WTC11 (cell line): Measurements from ENCODE around the gene ABCA13. TPM values are rescaled to one million over a fixed set of nuclear protein-coding genes. Genes with fewer than 3 reads are reported as not detected.

Experiments
- ATAC-seq: fragments of 200-7000 bp; cut with Tn5 transposase; 2 replicates; pipeline ENCODE4 v1.10.0; 2021; ENCODE audit warnings: mild to moderate bottlenecking, moderate library complexity
- CTCF ChIA-PET: fragments of 300-600 bp; sonication (Branson Sonifier 250); formaldehyde crosslinking; loops from one replicate; lab custom pipeline; 2021; ENCODE audit warnings: antibody characterized with exemption; lab: Charles Lee
- POLR2A ChIA-PET: fragments of 350-600 bp; sonication (Branson Sonifier 250); formaldehyde crosslinking; loops from one replicate; lab custom pipeline; 2021; ENCODE audit warnings: antibody characterized with exemption; lab: Charles Lee
- DNase-seq: peaks from one replicate; pipeline ENCODE4 v3.0.0; 2021; ENCODE audit warnings: low spot score
- H3K27ac Mint-ChIP-seq: 2 replicates; pipeline ENCODE4 v1.8.0; 2021; ENCODE audit warnings: mixed read lengths
- H3K27me3 Mint-ChIP-seq: 2 replicates; pipeline ENCODE4 v1.8.0; 2021; ENCODE audit warnings: low read depth, mild to moderate bottlenecking, moderate library complexity, mixed read lengths
- H3K36me3 Mint-ChIP-seq: 2 replicates; pipeline ENCODE4 v1.8.0; 2021; ENCODE audit warnings: mixed read lengths
- H3K4me1 Mint-ChIP-seq: 2 replicates; pipeline ENCODE4 v1.8.0; 2022; ENCODE audit warnings: mixed read lengths
- H3K4me3 Mint-ChIP-seq: 2 replicates; pipeline ENCODE4 v1.8.0; 2021; ENCODE audit warnings: mild to moderate bottlenecking, moderate library complexity, mixed read lengths
- H3K9me3 Mint-ChIP-seq: 2 replicates; pipeline ENCODE4 v1.8.0; 2021; ENCODE audit warnings: mixed read lengths
- IRF2 ChIP-seq: sonication (generic); formaldehyde crosslinking; IDR thresholded peaks from 2 replicates; pipeline ENCODE4 v1.8.0; 2022; ENCODE audit warnings: low read depth, missing genetic modification reagents, borderline replicate concordance
- NFATC4 ChIP-seq: fragments of 250-450 bp; sonication (Bioruptor Pico); IDR thresholded peaks from 2 replicates; pipeline ENCODE4 v1.9.0; 2021; ENCODE audit warnings: mild to moderate bottlenecking
- NFE2L1 ChIP-seq: sonication (generic); formaldehyde crosslinking; IDR thresholded peaks from 2 replicates; pipeline ENCODE4 v1.8.1; 2023; ENCODE audit warnings: missing genetic modification reagents
- NFYB ChIP-seq: sonication (generic); formaldehyde crosslinking; conservative IDR thresholded peaks from 2 replicates; pipeline ENCODE4 v1.8.0; 2022; ENCODE audit warnings: low read depth, missing genetic modification reagents
- RORB ChIP-seq: fragments of 250-450 bp; sonication (Bioruptor Pico); IDR thresholded peaks from 2 replicates; pipeline ENCODE4 v1.9.0; 2021; ENCODE audit warnings: mild to moderate bottlenecking
- SMAD3 ChIP-seq: sonication (generic); formaldehyde crosslinking; IDR thresholded peaks from 2 replicates; pipeline ENCODE4 v1.8.0; 2022; ENCODE audit warnings: missing genetic modification reagents, mild to moderate bottlenecking, borderline replicate concordance
- TEAD1 ChIP-seq: sonication (generic); formaldehyde crosslinking; IDR thresholded peaks from 2 replicates; pipeline ENCODE4 v1.8.0; 2022; ENCODE audit warnings: mild to moderate bottlenecking, missing genetic modification reagents
- TEAD4 ChIP-seq: sonication (generic); formaldehyde crosslinking; IDR thresholded peaks from 2 replicates; pipeline ENCODE4 v1.8.0; 2022; ENCODE audit warnings: mild to moderate bottlenecking, missing genetic modification reagents
- TP53 ChIP-seq: sonication (generic); formaldehyde crosslinking; IDR thresholded peaks from 2 replicates; pipeline ENCODE4 v1.8.1; 2023; ENCODE audit warnings: mild to moderate bottlenecking, missing genetic modification reagents
- total RNA-seq: library from RNA; stranded (reverse); gene quantifications from 3 replicates; pipeline ENCODE4 v1.2.3, GENCODE V29; 2021
- TF ChIP-seq, protein P1 (sequence below): fragments of 250-450 bp; sonication (Bioruptor Pico); IDR thresholded peaks from 2 replicates; pipeline ENCODE4 v1.9.0; 2021; ENCODE audit warnings: mild to moderate bottlenecking
- TF ChIP-seq, protein P2 (sequence below): fragments of 250-450 bp; sonication (Bioruptor Pico); conservative IDR thresholded peaks from 2 replicates; pipeline ENCODE4 v1.9.0; 2021; ENCODE audit warnings: mild to moderate bottlenecking
- TF ChIP-seq, protein P3 (sequence below): sonication (generic); formaldehyde crosslinking; IDR thresholded peaks from 2 replicates; pipeline ENCODE4 v1.8.1; 2022; ENCODE audit warnings: mild to moderate bottlenecking, moderate library complexity, missing genetic modification reagents
- TF ChIP-seq, protein P4 (sequence below): sonication (generic); formaldehyde crosslinking; IDR thresholded peaks from 2 replicates; pipeline ENCODE4 v1.8.0; 2022; ENCODE audit warnings: mild to moderate bottlenecking, missing genetic modification reagents
- TF ChIP-seq, protein P5 (sequence below): sonication (generic); formaldehyde crosslinking; IDR thresholded peaks from 2 replicates; pipeline ENCODE4 v1.8.1; 2022; ENCODE audit warnings: low read depth, mild to moderate bottlenecking, moderate library complexity, missing genetic modification reagents, borderline replicate concordance
- TF ChIP-seq, protein P6 (sequence below): sonication (generic); formaldehyde crosslinking; IDR thresholded peaks from 2 replicates; pipeline ENCODE4 v1.8.0; 2023; ENCODE audit warnings: mild to moderate bottlenecking, missing genetic modification reagents

The ABCA13 gene
- total RNA-seq, 1 experiment from 2014 or later: 0.04 TPM

GRCh38 chr7:48381571-48381970 lies 210.3 kb downstream of the ABCA13 start (continued):
- TF ChIP-seq TEAD4 (CRISPR knock-in tag) (no peak), NFATC4 (CRISPR knock-in tag) (no peak), SMAD3 (CRISPR knock-in tag) (no peak), IRF2 (CRISPR knock-in tag) (no peak), RORB (no peak), TP53 (no peak)
- TF ChIP-seq, protein P1, sequence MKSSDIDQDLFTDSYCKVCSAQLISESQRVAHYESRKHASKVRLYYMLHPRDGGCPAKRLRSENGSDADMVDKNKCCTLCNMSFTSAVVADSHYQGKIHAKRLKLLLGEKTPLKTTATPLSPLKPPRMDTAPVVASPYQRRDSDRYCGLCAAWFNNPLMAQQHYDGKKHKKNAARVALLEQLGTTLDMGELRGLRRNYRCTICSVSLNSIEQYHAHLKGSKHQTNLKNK (CRISPR knock-in tag): no peak
- TF ChIP-seq, protein P2, sequence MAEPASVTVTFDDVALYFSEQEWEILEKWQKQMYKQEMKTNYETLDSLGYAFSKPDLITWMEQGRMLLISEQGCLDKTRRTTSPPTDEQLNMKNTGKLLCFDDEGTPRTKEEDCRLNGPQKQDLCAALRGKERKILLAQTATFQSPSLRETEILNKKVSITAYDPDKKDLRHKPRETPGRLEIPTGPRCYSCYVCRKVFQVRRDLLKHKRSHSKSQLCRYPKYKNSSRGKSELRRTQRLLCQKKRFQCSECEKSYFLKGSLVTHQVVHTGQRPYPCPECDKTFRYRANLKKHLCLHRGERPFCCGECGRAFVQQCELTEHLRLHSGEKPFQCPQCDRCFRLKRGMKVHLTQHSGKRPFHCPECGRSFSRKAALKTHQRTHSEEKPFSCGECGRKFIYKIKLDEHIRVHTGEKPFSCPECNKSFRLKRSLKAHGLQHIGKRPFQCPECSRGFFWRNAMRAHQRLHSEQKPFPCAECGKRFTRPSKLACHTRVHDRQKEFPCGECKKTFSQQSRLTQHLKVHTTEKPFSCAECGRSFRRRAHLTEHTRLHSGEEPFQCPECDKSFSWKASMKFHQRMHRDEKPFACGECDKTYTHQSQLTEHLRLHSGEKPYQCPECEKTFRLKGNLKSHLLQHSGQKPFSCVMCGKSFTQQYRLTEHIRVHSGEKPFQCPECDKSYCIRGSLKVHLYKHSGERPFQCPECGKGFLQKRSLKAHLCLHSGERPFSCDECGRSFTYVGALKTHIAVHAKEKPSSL: no peak
- TF ChIP-seq, protein P3, sequence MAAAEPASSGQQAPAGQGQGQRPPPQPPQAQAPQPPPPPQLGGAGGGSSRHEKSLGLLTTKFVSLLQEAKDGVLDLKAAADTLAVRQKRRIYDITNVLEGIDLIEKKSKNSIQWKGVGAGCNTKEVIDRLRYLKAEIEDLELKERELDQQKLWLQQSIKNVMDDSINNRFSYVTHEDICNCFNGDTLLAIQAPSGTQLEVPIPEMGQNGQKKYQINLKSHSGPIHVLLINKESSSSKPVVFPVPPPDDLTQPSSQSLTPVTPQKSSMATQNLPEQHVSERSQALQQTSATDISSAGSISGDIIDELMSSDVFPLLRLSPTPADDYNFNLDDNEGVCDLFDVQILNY (CRISPR knock-in tag): no peak
- TF ChIP-seq, protein P4, sequence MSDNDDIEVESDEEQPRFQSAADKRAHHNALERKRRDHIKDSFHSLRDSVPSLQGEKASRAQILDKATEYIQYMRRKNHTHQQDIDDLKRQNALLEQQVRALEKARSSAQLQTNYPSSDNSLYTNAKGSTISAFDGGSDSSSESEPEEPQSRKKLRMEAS (CRISPR knock-in tag): no peak
- TF ChIP-seq, protein P5, sequence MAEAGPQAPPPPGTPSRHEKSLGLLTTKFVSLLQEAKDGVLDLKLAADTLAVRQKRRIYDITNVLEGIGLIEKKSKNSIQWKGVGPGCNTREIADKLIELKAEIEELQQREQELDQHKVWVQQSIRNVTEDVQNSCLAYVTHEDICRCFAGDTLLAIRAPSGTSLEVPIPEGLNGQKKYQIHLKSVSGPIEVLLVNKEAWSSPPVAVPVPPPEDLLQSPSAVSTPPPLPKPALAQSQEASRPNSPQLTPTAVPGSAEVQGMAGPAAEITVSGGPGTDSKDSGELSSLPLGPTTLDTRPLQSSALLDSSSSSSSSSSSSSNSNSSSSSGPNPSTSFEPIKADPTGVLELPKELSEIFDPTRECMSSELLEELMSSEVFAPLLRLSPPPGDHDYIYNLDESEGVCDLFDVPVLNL (CRISPR knock-in tag): no peak

- no peaks in the 10 kb centered on the region for H3K36me3 Mint-ChIP-seq
- CTCF ChIA-PET: interaction anchor here (0.8 kb wide), 1 partner anchor 47 kb away, joined by 3 read pairs; no protein-coding TSS in a partner anchor
- POLR2A ChIA-PET: no interaction called here
These were observed 213.0 kb downstream of the ABCA13 start for GRCh38 chr7:48384180-48384752.

More at GRCh38 chr7:48384180-48384752, 213.0 kb downstream of the ABCA13 start:
- 0 out of 2 replicates have a peak, but pooled peaks cover 3% of the 10 kb centered on the region for H3K9me3 Mint-ChIP-seq
- no peak overlapping the region for H3K27ac Mint-ChIP-seq
- H3K4me1 Mint-ChIP-seq: no peaks in the 10 kb centered on the region
- no peak for TF ChIP-seq TEAD1 (CRISPR knock-in tag)
- no peak for TF ChIP-seq NFE2L1
- TF ChIP-seq, protein P6, sequence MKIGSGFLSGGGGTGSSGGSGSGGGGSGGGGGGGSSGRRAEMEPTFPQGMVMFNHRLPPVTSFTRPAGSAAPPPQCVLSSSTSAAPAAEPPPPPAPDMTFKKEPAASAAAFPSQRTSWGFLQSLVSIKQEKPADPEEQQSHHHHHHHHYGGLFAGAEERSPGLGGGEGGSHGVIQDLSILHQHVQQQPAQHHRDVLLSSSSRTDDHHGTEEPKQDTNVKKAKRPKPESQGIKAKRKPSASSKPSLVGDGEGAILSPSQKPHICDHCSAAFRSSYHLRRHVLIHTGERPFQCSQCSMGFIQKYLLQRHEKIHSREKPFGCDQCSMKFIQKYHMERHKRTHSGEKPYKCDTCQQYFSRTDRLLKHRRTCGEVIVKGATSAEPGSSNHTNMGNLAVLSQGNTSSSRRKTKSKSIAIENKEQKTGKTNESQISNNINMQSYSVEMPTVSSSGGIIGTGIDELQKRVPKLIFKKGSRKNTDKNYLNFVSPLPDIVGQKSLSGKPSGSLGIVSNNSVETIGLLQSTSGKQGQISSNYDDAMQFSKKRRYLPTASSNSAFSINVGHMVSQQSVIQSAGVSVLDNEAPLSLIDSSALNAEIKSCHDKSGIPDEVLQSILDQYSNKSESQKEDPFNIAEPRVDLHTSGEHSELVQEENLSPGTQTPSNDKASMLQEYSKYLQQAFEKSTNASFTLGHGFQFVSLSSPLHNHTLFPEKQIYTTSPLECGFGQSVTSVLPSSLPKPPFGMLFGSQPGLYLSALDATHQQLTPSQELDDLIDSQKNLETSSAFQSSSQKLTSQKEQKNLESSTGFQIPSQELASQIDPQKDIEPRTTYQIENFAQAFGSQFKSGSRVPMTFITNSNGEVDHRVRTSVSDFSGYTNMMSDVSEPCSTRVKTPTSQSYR (CRISPR knock-in tag): no peak
- TF ChIP-seq, protein P2: no peak
- no peak for TF ChIP-seq NFYB (CRISPR knock-in tag)
- DNase-seq: no peak
- no peak overlapping the region for H3K4me3 Mint-ChIP-seq
- H3K27me3 Mint-ChIP-seq: no peaks in the 10 kb centered on the region
- no peak for ATAC-seq
